ENCODE measurements around the gene HMGN4.
A peak's percentile ranks its signal among the peaks of the same experiment; 100 is the strongest.
"Not testable (repeated sequence)": the region's sequence is repeated elsewhere in the genome, so short reads cannot be mapped to it uniquely, and the experiment has no call there.

Gene HMGN4

GRCh38 chr6:26524314-26524713 is 13.9 kb upstream of the HMGN4 start:
- not testable (repeated sequence) for DNase-seq

GRCh38 chr6:26524722-26525370 is 13.3 kb upstream of the HMGN4 start:
- DNase-seq, result no peak

- DNase-seq, result no peak
Measured at GRCh38 chr6:26525838-26526237, 12.3 kb upstream of the HMGN4 start.

GRCh38 chr6:26526928-26527327 is 11.2 kb upstream of the HMGN4 start:
- no peak for DNase-seq

- DNase-seq, result no peak
Measured at GRCh38 chr6:26530203-26530602, 8.0 kb upstream of the HMGN4 start.

GRCh38 chr6:26531897-26532296 is 6.3 kb upstream of the HMGN4 start:
- no peak for DNase-seq

- peak; percentile 96 for DNase-seq
Measured at GRCh38 chr6:26532699-26533531, 5.3 kb upstream of the HMGN4 start.

GRCh38 chr6:26533532-26533931 is 4.6 kb upstream of the HMGN4 start:
- DNase-seq, result no peak

GRCh38 chr6:26534681-26535465 is 3.3 kb upstream of the HMGN4 start:
- no peak for DNase-seq

GRCh38 chr6:26536571-26537159 is 1.5 kb upstream of the HMGN4 start:
- peak; percentile 46 for DNase-seq

GRCh38 chr6:26537160-26537845 is 863 bp upstream of the HMGN4 start:
- peak; percentile 97 for DNase-seq

GRCh38 chr6:26538572-26538902 is 371 bp downstream of the HMGN4 start:
- DNase-seq, result no peak

- no peak for DNase-seq
Measured at GRCh38 chr6:26539071-26539615, 977 bp downstream of the HMGN4 start.

GRCh38 chr6:26541579-26541978 is 3.4 kb downstream of the HMGN4 start:
- DNase-seq, result no peak

- DNase-seq, result peak; percentile 28
Measured at GRCh38 chr6:26543953-26544352, 5.8 kb downstream of the HMGN4 start.

GRCh38 chr6:26544473-26544872 is 6.3 kb downstream of the HMGN4 start:
- DNase-seq, result no peak

- DNase-seq, result peak; percentile 10
Measured at GRCh38 chr6:26545627-26546026, 7.5 kb downstream of the HMGN4 start.

- DNase-seq, result not testable (repeated sequence)
Measured at GRCh38 chr6:26547363-26547762, 9.2 kb downstream of the HMGN4 start.

GRCh38 chr6:26550250-26550993 is 12.3 kb downstream of the HMGN4 start:
- DNase-seq, result peak; percentile 46

GRCh38 chr6:26552205-26552604 is 14.0 kb downstream of the HMGN4 start:
- DNase-seq, result no peak

- DNase-seq, result no peak
Measured at GRCh38 chr6:26552640-26553188, 14.5 kb downstream of the HMGN4 start.
